T-helper 17 cell (primary cell): ENCODE data around the gene ERGIC1. TPM values are rescaled to one million over a fixed set of nuclear protein-coding genes. Genes with fewer than 3 reads are reported as not detected.
"Not testable (repeated sequence)": the region's sequence is repeated elsewhere in the genome, so short reads cannot be mapped to it uniquely, and the experiment has no call there.

Experiments used
- ATAC-seq: fragments of 150-1000 bp; cut with Tn5 transposase; 2 replicates; pipeline ENCODE4 v1.10.0; 2021; ENCODE audit warnings: mild to moderate bottlenecking, moderate library complexity
- DNase-seq, 3 donors: peaks; one replicate each; pipeline versions ENCODE4 v3.0.0 to v3.0.0-alpha.2; 2020 to 2021
- H3K9me3 ChIP-seq: one replicate; pipeline ENCODE4 v1.7.0; 2013; ENCODE audit warnings: low read length, mild to moderate bottlenecking; ENCODE audit not compliant: control insufficient read depth, poor library complexity, severe bottlenecking
- H3K27ac Mint-ChIP-seq: one replicate; pipeline ENCODE4 v1.8.0; 2022; ENCODE audit warnings: mild to moderate bottlenecking, moderate library complexity, mixed read lengths
- H3K27me3 Mint-ChIP-seq: one replicate; pipeline ENCODE4 v1.8.0; 2022; ENCODE audit warnings: mixed read lengths
- H3K36me3 Mint-ChIP-seq: one replicate; pipeline ENCODE4 v1.8.0; 2022; ENCODE audit warnings: low read depth, mixed read lengths
- H3K4me1 Mint-ChIP-seq: one replicate; pipeline ENCODE4 v1.8.0; 2022; ENCODE audit warnings: mild to moderate bottlenecking, mixed read lengths
- H3K4me3 Mint-ChIP-seq: one replicate; pipeline ENCODE4 v1.8.0; 2022; ENCODE audit warnings: mild to moderate bottlenecking, moderate library complexity, mixed read lengths
- total RNA-seq, 4 donors: library from RNA in 2 of 4; stranded (reverse) in 2 of 4; gene quantifications; one replicate each; pipeline ENCODE4 v1.2.3 and lab custom pipeline; 2022 to 2026

The ERGIC1 gene
- total RNA-seq, 2 donors from 2014 or later = 50.1 to 53.1 TPM

GRCh38 chr5:172838151-172838875 lies 4.3 kb downstream of the ERGIC1 start:
- H3K4me3 Mint-ChIP-seq = peak overlapping the region; percentile 50
- H3K27me3 Mint-ChIP-seq = no peaks in the 10 kb centered on the region
- ATAC-seq (no peak), DNase-seq (no peak)
- H3K4me1 Mint-ChIP-seq = peaks cover 26% of the 10 kb centered on the region
- H3K27ac Mint-ChIP-seq = peak overlapping the region; percentile 96
- H3K36me3 Mint-ChIP-seq = peaks cover 2% of the 10 kb centered on the region
- no peaks in the 10 kb centered on the region for H3K9me3 ChIP-seq

- ATAC-seq (no peak), DNase-seq (no peak)
- Mint-ChIP-seq H3K27ac (peak overlapping the region; percentile 49), H3K4me3 (no peak overlapping the region), H3K4me1 (peaks cover 27% of the 10 kb centered on the region), H3K27me3 (no peaks in the 10 kb centered on the region), H3K36me3 (peaks cover 2% of the 10 kb centered on the region)
- H3K9me3 ChIP-seq = no peaks in the 10 kb centered on the region
Observed at GRCh38 chr5:172839669-172840431, 5.8 kb downstream of the ERGIC1 start.

GRCh38 chr5:172840432-172841154 lies 6.5 kb downstream of the ERGIC1 start:
- Mint-ChIP-seq H3K27me3 (no peaks in the 10 kb centered on the region), H3K27ac (peak overlapping the region; percentile 49), H3K4me1 (peaks cover 27% of the 10 kb centered on the region), H3K36me3 (peaks cover 2% of the 10 kb centered on the region), H3K4me3 (no peak overlapping the region)
- DNase-seq = no peak
- ATAC-seq = no peak
- H3K9me3 ChIP-seq = no peaks in the 10 kb centered on the region

- H3K9me3 ChIP-seq = no peaks in the 10 kb centered on the region
- Mint-ChIP-seq H3K27ac (peak overlapping the region; percentile 67), H3K27me3 (no peaks in the 10 kb centered on the region), H3K4me1 (peaks cover 23% of the 10 kb centered on the region), H3K4me3 (no peak overlapping the region), H3K36me3 (peaks cover 2% of the 10 kb centered on the region)
- DNase-seq (no peak), ATAC-seq (no peak)
Observed at GRCh38 chr5:172841256-172841655, 7.2 kb downstream of the ERGIC1 start.

GRCh38 chr5:172843825-172844576 lies 9.9 kb downstream of the ERGIC1 start:
- Mint-ChIP-seq H3K4me3 (no peak overlapping the region), H3K27ac (no peak overlapping the region), H3K36me3 (peaks cover 2% of the 10 kb centered on the region), H3K4me1 (peaks cover 17% of the 10 kb centered on the region), H3K27me3 (no peaks in the 10 kb centered on the region)
- DNase-seq (no peak), ATAC-seq (no peak)
- no peaks in the 10 kb centered on the region for H3K9me3 ChIP-seq

- H3K4me1 Mint-ChIP-seq = peaks cover 20% of the 10 kb centered on the region
Observed at GRCh38 chr5:172844577-172844838, 10.5 kb downstream of the ERGIC1 start.

GRCh38 chr5:172845154-172845553 lies 11.1 kb downstream of the ERGIC1 start:
- no peak for ATAC-seq
- Mint-ChIP-seq H3K36me3 (peaks cover 2% of the 10 kb centered on the region), H3K27me3 (no peaks in the 10 kb centered on the region), H3K4me1 (peaks cover 25% of the 10 kb centered on the region), H3K4me3 (no peak overlapping the region), H3K27ac (peak overlapping the region; percentile 54)
- no peak for DNase-seq
- H3K9me3 ChIP-seq = no peaks in the 10 kb centered on the region

More at GRCh38 chr5:172844577-172844838, 10.5 kb downstream of the ERGIC1 start:
- no peak overlapping the region for H3K27ac Mint-ChIP-seq
- peaks cover 2% of the 10 kb centered on the region for H3K36me3 Mint-ChIP-seq
- no peak overlapping the region for H3K4me3 Mint-ChIP-seq
- ATAC-seq = no peak
- no peaks in the 10 kb centered on the region for H3K27me3 Mint-ChIP-seq
- H3K9me3 ChIP-seq = no peaks in the 10 kb centered on the region
- no peak for DNase-seq

GRCh38 chr5:172845576-172845975 lies 11.5 kb downstream of the ERGIC1 start:
- ATAC-seq (no peak), DNase-seq (no peak)
- H3K27ac Mint-ChIP-seq = peak overlapping the region; percentile 54
- no peaks in the 10 kb centered on the region for H3K27me3 Mint-ChIP-seq
- H3K4me1 Mint-ChIP-seq = peaks cover 24% of the 10 kb centered on the region
- H3K4me3 Mint-ChIP-seq = no peak overlapping the region
- peaks cover 2% of the 10 kb centered on the region for H3K36me3 Mint-ChIP-seq
- H3K9me3 ChIP-seq = no peaks in the 10 kb centered on the region

- H3K27me3 Mint-ChIP-seq = no peaks in the 10 kb centered on the region
- no peak overlapping the region for H3K4me3 Mint-ChIP-seq
- H3K27ac Mint-ChIP-seq = no peak overlapping the region
- no peak for DNase-seq
- peaks cover 2% of the 10 kb centered on the region for H3K36me3 Mint-ChIP-seq
- peaks cover 22% of the 10 kb centered on the region for H3K4me1 Mint-ChIP-seq
- H3K9me3 ChIP-seq = no peaks in the 10 kb centered on the region
- no peak for ATAC-seq
Observed at GRCh38 chr5:172846249-172846648, 12.2 kb downstream of the ERGIC1 start.

GRCh38 chr5:172846677-172847076 lies 12.6 kb downstream of the ERGIC1 start:
- peaks cover 22% of the 10 kb centered on the region for H3K4me1 Mint-ChIP-seq
- no peak overlapping the region for H3K4me3 Mint-ChIP-seq
- H3K27me3 Mint-ChIP-seq = no peaks in the 10 kb centered on the region
- DNase-seq (no peak), ATAC-seq (no peak)
- H3K27ac Mint-ChIP-seq = no peak overlapping the region
- H3K36me3 Mint-ChIP-seq = peaks cover 2% of the 10 kb centered on the region
- no peaks in the 10 kb centered on the region for H3K9me3 ChIP-seq

- H3K27ac Mint-ChIP-seq, H3K9me3 ChIP-seq, ATAC-seq, H3K36me3 Mint-ChIP-seq, H3K27me3 Mint-ChIP-seq, H3K4me3 Mint-ChIP-seq, DNase-seq: not testable (repeated sequence)
- H3K4me1 Mint-ChIP-seq = peaks cover 22% of the 10 kb centered on the region
Observed at GRCh38 chr5:172847584-172847983, 13.5 kb downstream of the ERGIC1 start.

GRCh38 chr5:172848419-172848818 lies 14.4 kb downstream of the ERGIC1 start:
- DNase-seq (no peak), ATAC-seq (no peak)
- Mint-ChIP-seq H3K4me1 (peaks cover 22% of the 10 kb centered on the region), H3K27me3 (no peaks in the 10 kb centered on the region), H3K4me3 (no peak overlapping the region), H3K27ac (peak overlapping the region; percentile 87), H3K36me3 (no peaks in the 10 kb centered on the region)
- no peaks in the 10 kb centered on the region for H3K9me3 ChIP-seq
